HTERT RPE-1 (cell line): ENCODE data around the gene TRIM2.
"Not testable (repeated sequence)": the region's sequence is repeated elsewhere in the genome, so short reads cannot be mapped to it uniquely, and the experiment has no call there.

ENCODE experiments used
- in situ Hi-C: fragments of 300-500 bp; cut with MboI; formaldehyde crosslinking; loops from 4 replicates; pipeline ENCODE4 v1.14.3; 2020; ENCODE audit warnings: low sequenced_read_pairs

The TRIM2 gene

DNA sequence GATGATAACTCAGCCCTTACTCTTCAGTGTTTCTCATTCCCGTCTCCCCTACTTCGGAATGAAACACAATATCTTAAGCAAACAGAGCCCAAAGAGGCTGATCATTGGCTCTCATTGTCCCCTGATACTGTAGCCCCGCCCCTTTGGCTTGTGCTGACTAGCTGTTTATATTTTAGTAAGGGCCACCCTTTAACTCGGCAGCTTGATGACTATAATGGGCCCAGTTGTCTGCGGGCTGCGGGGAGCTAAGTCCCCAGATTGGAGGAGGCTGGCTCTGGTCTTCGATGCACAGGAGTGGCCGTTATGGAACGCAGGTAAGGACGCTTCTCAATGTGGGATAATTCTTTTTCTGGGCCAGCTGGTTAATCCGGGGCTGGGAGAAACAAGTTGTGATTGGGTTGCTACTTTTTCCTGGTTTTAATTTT is at the start of gene TRIM2:
Gene TRIM2 (plus strand): TSS at position 197 of the 425 bp plus-strand sequence. CDS start 88 bp downstream, at position 285.
- in situ Hi-C loops: no loop called here

DNA sequence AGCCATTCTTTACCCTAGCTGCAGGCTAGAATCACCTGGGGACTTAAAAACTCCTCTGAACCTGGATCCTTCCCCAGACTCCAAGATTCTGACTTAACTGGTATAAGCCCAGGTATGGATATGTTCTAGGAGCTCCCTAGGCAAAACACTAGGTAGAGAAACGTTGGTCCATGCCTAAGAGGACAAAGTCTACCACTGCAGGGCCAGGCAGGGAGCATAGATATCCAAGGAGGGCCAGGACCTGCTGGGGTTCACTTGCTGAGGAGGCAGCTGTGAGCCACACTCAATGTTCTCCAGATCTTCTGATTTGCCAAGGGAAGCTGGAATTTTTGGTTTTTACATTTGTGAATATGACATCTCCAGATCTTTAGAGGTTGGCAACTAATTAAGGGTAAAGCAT is 48.6 kb upstream of the TRIM2 start:
- in situ Hi-C loops: no loop called here

DNA sequence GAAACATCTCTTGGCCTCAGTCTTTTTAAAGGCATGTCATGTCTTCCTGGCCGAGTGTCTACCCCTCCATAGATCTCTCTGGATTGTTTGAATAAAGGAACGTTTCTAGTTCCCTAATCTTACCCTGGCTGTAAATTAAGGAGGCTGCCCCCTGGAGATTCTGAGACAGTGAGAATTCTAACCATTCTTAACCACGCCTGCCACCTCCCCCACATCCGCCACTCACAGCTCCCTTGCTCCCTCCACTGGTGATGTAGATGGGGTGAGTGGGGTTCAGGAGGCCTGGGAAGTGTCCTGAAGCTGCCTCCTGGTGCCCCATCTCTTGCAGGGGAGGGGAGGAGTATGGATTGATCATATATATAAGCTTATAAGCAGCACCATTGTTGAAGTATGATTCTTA is 48.0 kb upstream of the TRIM2 start:
- in situ Hi-C loops: no loop called here

DNA sequence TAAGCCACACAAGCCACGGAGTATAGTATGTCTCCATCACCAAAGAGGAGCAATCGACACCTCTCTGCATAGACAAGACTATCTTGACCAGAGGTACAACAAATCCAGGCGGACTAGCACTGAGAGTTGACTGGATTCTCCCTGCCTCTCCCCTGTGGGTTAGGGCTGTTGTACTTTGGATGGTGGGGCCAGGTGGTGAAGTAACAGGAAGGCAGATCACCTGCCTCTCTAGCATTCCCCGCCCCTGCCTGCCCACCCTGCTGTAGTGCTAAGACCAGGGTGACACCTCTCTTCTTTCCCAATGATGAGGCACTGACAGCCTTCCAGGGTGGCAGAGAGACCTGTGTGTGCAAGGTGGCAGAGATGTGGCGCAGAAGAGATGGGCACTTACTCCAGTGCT is 47.5 kb upstream of the TRIM2 start:
- in situ Hi-C loops: no loop called here

DNA sequence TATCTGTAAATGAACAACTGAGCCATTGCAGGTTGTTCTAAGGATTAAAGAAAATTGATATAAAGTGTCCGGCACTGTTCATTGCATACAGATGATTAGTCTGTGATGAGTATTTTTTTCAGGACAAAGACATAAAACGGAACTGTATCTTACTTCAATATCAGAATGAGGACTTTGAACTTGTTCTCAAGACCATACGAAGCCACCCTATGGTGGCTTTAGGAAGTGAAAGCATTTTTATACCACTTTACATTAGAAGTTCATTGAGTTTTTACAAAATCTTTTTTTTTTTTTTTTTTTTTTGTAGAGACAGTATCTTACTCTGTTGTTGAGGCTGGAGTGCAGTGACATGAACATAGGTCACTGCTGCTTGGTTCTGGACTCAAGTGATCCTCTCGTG is 45.2 kb upstream of the TRIM2 start:
- in situ Hi-C loops: no loop called here

DNA sequence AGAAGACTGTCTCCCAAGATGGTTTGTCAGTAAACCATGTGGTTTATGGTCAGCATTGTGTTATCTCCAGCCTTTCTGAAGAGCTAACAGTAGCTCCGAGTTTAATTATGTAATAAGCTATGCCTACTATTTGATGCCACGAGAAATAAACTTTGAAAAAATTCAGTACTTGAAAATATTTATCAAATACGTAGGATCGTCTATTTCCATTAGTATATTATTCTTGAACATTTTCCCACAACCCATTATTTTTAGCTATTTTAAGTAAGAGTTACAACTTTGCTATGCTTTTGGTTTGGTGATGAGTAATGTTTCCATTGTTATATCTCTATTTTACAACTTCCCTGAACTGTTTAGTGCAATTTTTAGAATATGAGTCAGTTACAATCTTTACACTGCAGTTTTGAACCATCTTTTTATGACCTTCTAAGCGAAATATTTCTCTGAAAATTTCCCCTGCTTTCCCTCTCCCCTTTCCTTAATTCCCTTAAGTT is 44.5 kb upstream of the TRIM2 start:
- in situ Hi-C loops: no loop called here

DNA sequence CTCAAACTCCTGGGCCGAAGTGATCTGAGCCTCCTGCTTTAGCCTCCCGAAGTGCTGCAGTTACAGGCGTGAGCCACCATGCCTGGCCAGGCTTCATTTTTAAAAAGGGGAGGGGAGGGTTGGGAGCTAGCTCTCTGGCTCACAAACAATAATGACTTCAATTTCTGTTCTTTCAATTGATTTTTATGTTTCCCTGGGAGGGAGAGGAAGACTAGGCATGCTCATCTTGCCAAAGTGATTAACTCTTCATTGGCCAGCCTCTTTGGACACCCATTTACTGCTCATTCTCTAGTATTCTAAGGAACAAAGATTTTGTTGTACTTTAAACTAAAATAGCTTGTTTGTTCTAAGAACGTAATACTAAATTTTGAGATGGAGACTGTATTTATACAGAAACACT is 43.4 kb upstream of the TRIM2 start:
- in situ Hi-C loops: no loop called here

DNA sequence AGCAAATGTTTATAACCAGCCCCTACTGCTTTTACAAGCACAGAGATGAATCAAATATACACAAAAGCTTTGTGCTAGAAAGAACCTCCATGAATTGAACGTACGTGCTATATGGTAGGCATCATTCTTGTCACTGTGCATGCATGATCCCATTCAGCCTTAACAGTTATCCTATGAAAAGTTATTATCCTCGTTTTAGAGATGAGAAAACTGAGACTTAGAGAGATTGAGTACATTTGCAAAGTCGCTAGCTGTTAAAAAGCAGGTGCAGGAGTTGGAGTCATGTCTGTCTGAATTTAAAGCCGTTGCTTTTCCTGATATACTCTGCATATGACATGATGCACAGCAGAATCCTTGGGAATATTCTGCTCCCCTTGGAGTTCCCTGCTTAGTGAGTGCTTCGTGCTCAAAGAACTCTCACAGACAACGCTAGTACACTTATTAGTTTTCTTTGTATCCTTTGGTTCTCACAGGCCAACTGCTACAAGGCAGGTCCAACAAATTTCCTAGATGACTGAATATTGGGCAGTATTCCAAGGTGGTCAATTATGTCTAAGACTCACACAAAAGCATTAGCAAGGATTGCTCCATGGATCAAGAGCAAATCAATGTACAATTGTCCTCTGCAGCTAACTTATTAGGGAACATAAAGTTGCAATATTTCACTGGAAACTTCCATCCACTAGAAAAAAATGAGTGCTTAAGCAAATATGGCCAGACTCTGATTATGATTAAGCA is 42.8 kb upstream of the TRIM2 start:
- in situ Hi-C loops: no loop called here

DNA sequence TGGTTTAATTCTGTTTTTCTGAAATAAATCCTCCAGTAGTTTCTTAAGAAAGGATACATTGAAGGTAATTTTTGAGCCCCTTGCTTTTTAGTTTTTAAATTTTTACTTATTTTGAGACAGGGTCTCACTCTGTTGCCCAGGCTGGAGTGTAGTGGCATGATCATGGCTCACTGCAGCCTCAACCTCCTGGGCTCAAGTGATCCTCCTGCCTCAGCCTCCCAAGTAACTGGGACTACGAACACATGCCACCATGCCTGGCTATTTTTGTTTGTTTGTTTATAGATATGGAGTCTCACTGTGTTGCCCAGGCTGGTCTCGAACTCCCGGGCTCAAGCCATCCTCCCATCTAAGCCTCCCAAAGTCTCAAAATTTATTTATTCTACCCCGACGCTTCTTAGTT is 39.0 kb upstream of the TRIM2 start:
- in situ Hi-C loops: not testable (repeated sequence)

DNA sequence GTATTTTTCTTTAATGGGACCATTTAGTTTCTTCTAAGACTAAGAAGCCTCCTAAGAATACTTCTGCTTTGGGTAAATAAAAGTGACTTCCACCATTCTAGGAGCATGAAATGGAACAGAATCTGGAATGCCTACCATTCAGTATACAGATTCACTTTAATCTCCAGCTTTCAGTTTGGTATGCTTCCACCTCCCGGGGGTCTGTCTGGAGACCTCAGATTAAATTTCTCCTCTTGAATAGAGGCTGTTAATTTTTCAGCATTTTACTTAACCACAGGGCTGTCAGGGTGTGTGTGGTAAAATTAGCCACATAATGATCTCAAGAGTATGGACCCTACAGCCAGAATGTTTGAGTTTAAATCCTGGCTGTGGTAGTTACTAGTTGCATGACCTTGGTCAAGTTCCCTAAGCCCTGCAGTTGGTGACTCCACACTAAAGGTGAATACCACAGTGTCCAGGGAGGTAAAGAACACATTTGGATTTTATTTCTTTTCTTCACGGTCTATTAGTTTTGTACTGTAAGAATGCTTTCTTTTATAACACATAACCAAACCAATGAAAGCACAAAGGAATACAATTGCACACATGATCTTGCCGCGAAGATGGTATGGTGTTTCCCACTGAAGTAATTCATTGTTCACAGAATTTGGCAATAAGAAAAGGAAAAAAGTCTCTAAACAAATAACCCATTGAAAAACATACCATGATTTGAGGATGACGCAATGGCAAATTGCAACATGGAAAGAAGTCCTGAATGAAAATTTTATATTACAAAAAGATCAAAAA is 37.3 kb upstream of the TRIM2 start:
- in situ Hi-C loops: no loop called here

DNA sequence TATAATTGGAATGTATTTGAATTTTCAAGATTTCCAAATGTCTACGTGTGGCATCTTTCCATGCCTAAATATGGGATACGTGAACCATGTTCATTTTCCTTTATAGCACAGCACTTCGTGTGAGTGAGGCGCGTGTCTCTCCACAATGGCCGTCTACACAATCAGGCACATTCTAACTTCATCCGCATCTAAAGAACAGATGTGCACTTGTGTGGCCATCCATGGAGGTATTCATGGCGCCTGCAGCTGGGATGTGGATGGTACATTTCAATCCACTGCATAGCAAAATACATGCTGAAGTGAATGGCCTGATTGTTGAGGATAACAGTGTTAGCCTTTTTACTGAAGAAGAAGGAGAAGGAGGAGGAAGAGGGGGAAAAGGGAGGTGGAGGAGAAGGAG is 34.5 kb upstream of the TRIM2 start:
- in situ Hi-C loops: no loop called here

DNA sequence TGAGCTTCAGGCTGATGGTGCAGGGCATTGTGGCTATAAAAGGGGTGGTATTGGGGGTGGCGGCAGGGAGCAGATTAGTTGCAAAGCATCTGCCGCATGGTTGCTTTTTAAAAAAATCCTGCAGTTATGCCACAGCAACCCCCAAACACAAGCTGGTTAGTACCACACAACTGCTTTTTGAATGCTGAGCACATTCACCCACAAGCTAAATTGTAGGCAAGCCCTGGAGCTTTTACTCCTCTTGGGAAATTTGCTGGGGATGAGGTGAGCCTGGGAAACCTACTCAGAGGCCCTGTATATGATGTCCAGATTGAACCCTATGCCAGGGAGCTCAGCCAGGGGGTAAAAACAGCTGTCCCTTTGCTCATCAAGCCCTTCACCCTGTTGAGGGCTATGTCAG is 33.8 kb upstream of the TRIM2 start:
- in situ Hi-C loops: no loop called here

DNA sequence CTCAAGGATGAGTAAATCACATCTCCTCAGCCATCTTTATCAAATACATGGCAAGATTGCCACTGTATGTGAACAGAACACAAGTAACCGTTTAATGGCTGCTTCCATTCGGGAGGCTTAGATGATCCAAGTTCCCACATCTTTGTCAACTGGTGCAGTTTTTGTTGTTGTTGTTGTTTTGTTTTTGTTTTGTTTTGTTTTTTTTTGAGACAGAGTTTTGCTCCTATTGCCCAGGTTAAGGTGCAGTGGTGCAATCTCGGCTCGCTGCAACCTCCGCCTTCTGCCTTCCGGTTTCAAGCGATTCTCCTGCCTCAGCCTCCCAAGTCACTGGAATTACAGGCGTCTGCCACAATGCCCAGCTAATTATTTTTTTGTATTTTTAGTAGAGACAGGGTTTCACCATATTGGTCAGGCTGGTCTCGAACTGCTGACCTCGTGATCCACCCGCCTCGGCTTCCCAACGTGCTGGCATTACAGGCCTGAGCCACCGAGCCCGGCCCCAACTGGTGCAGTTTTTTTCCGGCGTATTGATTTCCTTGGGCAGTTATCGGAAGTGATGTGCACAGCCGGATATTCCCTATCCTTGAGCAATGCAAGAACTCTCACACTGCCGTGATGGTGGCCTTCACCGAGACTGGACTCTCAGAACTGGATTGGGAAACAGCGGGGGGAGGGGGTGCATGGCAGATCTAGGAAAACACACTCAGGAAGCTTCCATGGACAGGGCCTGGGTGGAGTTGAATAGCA is 29.2 kb upstream of the TRIM2 start:
- in situ Hi-C loops: no loop called here

DNA sequence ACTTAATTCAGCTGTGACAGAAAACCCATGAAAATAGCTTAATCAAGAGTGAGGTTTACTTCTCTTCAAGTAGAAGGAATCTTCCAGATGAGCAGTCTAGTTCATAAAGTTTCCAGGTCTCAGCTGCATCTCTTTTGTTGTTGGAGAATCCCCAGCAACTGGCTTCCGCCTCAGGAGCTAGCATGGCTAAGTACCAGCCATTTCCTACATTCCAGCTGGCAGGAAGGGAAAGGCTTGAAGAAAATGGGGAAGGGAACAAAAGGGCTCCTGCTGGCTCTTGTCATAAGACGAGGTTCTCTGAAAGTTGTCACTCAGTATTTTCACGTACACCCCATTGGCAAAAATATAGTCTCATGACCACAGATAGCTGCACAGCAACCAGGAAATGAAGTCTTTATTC is 27.3 kb upstream of the TRIM2 start:
- in situ Hi-C loops: no loop called here

DNA sequence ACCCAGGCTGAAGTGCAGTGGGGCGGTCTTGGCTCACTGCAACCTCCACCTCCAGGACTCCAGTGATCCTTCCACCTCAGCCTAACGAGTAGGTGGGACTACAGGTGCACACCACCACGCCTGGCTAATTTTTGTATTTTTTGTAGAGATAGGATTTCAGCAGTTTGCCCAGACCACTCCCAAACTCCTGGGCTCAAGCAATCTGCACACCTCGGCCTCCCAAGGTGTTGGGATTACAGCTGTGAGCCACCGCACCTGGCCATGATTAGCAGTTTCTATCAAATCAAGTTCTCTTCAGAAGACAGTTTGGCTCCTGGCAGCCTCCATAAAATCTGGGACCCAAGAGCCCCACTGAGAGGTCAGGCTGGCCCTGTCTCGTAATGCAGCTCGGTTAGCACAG is 26.4 kb upstream of the TRIM2 start:
- in situ Hi-C loops: no loop called here

DNA sequence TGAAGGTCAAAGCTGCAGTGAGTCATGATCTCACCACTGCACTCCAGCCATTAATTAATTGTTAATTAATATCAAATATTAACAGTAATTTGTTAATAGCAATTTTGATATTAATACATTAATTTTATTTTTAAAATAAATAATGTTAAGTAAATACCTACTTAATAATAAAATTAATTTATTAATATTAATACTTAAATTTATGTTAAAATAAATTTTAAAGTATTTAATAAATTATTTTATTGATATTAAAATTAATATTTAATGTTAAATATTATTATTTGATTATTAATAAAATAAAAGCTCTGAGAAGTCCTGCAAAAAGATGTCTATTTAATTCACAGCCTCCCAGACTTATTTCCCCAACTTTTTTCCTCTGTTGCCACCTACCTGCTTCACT is 25.1 kb upstream of the TRIM2 start:
- in situ Hi-C loops: no loop called here

DNA sequence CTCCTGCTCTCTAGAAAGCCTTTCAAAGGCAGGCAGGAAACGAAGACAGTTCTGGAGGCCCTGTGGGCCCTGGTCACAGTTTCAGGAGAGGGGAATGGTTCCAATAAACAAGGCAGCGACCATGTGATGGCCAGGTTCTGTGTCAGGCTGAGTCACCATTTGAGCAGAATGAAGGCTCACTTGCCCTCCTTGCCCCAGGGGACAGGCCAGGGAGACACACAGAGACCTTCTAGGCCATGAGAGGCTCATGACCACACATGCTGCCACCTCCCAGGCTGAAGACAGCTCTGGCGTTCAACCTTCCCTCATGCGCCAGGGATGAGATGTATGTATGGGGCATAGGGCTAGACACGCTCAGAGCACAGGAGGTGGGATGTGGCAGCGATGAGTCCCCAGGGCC is 22.9 kb upstream of the TRIM2 start:
- in situ Hi-C loops: no loop called here

DNA sequence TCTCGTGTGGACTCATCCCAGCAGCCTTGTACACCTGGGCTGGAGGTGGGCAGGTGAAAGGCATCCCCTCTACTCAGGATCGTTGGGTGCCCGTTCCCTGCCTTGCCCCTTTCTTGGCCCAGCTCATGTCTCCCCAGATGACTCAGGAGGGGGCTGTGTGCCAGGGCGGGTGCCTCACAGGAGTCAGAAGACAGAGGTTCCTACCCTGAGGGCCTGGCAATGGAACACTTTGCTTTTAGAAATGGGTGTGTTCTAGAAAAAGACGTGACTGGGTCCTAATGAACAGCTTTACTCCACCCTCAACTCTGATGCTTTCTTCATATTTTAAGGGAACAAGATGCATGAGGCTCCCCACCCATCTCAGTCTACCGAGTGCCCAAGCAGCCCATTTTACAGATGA is 22.5 kb upstream of the TRIM2 start:
- in situ Hi-C loops: no loop called here

DNA sequence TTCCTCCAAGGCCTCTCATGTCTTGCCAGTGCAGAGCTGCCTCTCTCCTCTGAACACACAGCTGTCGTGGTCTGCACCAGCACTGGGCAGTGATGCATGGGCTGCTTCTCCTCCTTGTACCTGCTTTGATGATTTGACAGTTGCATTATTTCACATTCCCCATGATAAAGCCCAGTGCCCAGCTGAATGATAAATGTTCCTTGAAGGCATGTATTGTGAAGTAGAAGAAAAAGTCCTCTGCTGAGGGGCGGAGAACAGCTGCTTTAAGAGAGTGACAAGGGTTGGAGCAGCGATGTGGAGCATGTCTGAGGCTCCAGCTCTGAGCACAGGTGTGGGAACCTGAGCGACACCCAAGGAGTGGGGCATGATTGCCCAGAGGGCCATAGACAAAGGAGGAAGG is 21.1 kb upstream of the TRIM2 start:
- in situ Hi-C loops: no loop called here

DNA sequence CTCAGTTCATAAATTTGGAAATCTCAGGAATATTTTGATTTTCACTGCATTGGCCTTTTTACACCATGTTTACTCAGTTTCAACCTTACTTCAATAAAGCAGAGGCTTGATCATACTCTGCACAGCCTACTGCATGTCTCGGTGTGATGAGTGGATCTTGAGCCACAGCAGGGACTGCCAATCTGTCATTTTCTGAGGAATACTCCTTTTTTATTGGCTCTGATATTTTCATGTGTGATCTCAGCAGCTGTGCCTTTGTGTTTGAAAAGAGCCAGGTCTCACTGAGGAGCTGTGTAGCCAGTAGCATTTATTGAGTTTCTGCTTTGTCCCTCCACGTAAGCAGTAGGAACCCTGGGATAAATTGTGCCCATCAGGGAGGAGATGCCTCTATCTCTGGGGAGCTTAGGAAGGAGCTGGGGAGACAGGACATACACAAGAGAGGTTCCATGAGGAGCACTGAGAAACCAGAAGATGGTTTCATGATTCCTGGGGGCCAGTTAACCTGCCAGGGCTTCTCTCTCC is 18.9 kb upstream of the TRIM2 start:
- in situ Hi-C loops: no loop called here

DNA sequence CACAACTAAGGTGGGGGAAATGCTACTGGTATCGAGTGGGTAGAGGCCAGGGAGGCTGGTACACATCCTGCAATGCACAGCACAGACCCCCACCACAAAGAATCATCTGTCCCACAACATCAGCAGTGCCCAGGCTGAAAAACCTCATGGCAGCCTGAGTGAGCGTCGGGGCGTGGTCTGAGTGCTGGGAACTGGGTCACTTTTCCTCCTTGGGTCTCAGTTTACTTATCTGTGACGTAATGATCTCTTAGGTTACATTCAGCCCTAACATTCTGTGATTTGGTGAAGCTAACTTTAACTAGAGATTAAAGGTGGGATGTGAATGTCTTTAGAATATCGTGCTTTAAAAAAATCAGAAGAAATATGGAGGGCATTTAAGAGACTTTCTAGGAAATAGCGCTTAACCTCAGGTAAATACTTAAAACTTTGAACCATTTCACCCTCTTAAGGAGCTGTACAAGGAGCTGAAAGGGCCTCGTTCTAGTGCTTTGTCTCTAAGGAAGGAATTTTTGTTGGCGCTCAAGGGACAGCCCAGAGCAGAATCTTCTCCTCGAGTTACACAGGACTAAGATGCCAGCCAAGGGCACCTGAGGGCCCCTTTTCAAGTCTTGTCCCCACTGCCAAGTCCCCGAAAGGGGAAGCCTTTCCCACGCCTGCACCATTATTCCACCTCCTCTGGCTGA is 18.1 kb upstream of the TRIM2 start:
- in situ Hi-C loops: no loop called here
